Measurements from ENCODE around the gene SLC20A1.

SLC20A1 gene

GRCh38 chr2:112626604-112627059, 19.1 kb upstream of the SLC20A1 start:
- peak; percentile 69 for DNase-seq (ENCODE audit: low spot score)

- peak; percentile 37 for DNase-seq (ENCODE audit: low spot score)
Observed at GRCh38 chr2:112627060-112628040, 18.4 kb upstream of the SLC20A1 start.

GRCh38 chr2:112629224-112629623, 16.5 kb upstream of the SLC20A1 start:
- DNase-seq (ENCODE audit: low spot score), result no peak

GRCh38 chr2:112629823-112630222, 15.9 kb upstream of the SLC20A1 start:
- no peak for DNase-seq (ENCODE audit: low spot score)

- DNase-seq (ENCODE audit: low spot score), result no peak
Observed at GRCh38 chr2:112630268-112630667, 15.5 kb upstream of the SLC20A1 start.

- no peak for DNase-seq (ENCODE audit: low spot score)
Observed at GRCh38 chr2:112633708-112634107, 12.0 kb upstream of the SLC20A1 start.

GRCh38 chr2:112634153-112634873, 11.4 kb upstream of the SLC20A1 start:
- DNase-seq (ENCODE audit: low spot score), result peak; percentile 31

GRCh38 chr2:112634874-112635157, 10.9 kb upstream of the SLC20A1 start:
- no peak for DNase-seq (ENCODE audit: low spot score)

- DNase-seq (ENCODE audit: low spot score), result no peak
Observed at GRCh38 chr2:112636605-112637288, 9.0 kb upstream of the SLC20A1 start.

- no peak for DNase-seq (ENCODE audit: low spot score)
Observed at GRCh38 chr2:112637289-112637660, 8.5 kb upstream of the SLC20A1 start.

- no peak for DNase-seq (ENCODE audit: low spot score)
Observed at GRCh38 chr2:112639936-112640335, 5.8 kb upstream of the SLC20A1 start.

- DNase-seq (ENCODE audit: low spot score), result no peak
Observed at GRCh38 chr2:112640467-112640799, 5.3 kb upstream of the SLC20A1 start.

- no peak for DNase-seq (ENCODE audit: low spot score)
Observed at GRCh38 chr2:112640800-112641675, 4.7 kb upstream of the SLC20A1 start.

GRCh38 chr2:112641701-112642100, 4.0 kb upstream of the SLC20A1 start:
- no peak for DNase-seq (ENCODE audit: low spot score)

- no peak for DNase-seq (ENCODE audit: low spot score)
Observed at GRCh38 chr2:112642561-112642960, 3.2 kb upstream of the SLC20A1 start.

- no peak for DNase-seq (ENCODE audit: low spot score)
Observed at GRCh38 chr2:112642966-112643365, 2.8 kb upstream of the SLC20A1 start.

GRCh38 chr2:112643488-112643887, 2.3 kb upstream of the SLC20A1 start:
- DNase-seq (ENCODE audit: low spot score), result no peak

- no peak for DNase-seq (ENCODE audit: low spot score)
Observed at GRCh38 chr2:112644155-112644932, 1.4 kb upstream of the SLC20A1 start.

- DNase-seq (ENCODE audit: low spot score), result no peak
Observed at GRCh38 chr2:112644933-112645309, 818 bp upstream of the SLC20A1 start.

- peak; percentile 39 for DNase-seq (ENCODE audit: low spot score)
Observed at GRCh38 chr2:112646102-112646719, 472 bp downstream of the SLC20A1 start.

All from CD4-positive, alpha-beta T cell treated with Interleukin-15 for 4 hours (primary cell).